B cell (primary cell): ENCODE results near the gene PLCD4.

Experiments
- EZH2 ChIP-seq: IDR thresholded peaks from 2 replicates; pipeline ENCODE4 v1.6.1; 2012; ENCODE audit warnings: borderline replicate concordance, low read depth, mild to moderate bottlenecking, moderate library complexity, low read length; ENCODE audit not compliant: insufficient read depth, poor library complexity, severe bottlenecking
- TF ChIP-seq, protein P1 (sequence below): fragments of 200-600 bp; IDR thresholded peaks from one replicate; pipeline ENCODE4 v1.8.0; 2022; ENCODE audit warnings: antibody characterized with exemption, mild to moderate bottlenecking

DNA sequence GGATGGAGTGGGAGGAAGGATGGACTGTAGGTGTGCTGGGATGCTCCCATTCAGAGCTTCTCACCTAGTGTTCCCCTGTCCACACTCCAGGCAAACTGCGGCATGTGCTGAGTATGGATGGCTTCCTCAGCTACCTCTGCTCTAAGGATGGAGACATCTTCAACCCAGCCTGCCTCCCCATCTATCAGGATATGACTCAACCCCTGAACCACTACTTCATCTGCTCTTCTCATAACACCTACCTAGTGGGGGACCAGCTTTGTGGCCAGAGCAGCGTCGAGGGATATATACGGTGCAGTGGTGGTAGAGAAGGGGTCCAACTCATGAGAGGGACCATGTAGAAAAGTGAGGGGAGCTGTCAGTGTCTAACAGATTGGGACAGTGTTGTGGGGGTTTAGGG lies 20.2 kb downstream of the PLCD4 start:
- TF ChIP-seq, protein P1, sequence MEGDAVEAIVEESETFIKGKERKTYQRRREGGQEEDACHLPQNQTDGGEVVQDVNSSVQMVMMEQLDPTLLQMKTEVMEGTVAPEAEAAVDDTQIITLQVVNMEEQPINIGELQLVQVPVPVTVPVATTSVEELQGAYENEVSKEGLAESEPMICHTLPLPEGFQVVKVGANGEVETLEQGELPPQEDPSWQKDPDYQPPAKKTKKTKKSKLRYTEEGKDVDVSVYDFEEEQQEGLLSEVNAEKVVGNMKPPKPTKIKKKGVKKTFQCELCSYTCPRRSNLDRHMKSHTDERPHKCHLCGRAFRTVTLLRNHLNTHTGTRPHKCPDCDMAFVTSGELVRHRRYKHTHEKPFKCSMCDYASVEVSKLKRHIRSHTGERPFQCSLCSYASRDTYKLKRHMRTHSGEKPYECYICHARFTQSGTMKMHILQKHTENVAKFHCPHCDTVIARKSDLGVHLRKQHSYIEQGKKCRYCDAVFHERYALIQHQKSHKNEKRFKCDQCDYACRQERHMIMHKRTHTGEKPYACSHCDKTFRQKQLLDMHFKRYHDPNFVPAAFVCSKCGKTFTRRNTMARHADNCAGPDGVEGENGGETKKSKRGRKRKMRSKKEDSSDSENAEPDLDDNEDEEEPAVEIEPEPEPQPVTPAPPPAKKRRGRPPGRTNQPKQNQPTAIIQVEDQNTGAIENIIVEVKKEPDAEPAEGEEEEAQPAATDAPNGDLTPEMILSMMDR = no peak
- TF ChIP-seq EZH2 = no peak
